IMR-90 (cell line): Measurements from ENCODE around the gene EMCN. TPM values are rescaled to one million over a fixed set of nuclear protein-coding genes. Genes with fewer than 3 reads are reported as not detected.

Experiments used
- ATAC-seq: fragments of 200-7000 bp; cut with Tn5 transposase; 2 replicates; pipeline ENCODE4 v1.9.1; 2020; ENCODE audit warnings: low read depth, mild to moderate bottlenecking, moderate library complexity
- BruUV-seq: library from RNA; stranded (reverse); fragments of 400-500 nt; replicated peaks from 2 replicates; lab custom pipeline; 2021; lab: Mats Ljungman, UMichigan
- CTCF ChIA-PET: fragments of 300-600 bp; formaldehyde crosslinking; extraction: SDS; loops from one replicate; lab custom pipeline; 2021; ENCODE audit warnings: antibody characterized with exemption; lab: Yijun Ruan, JAX
- POLR2A ChIA-PET: fragments of 300-600 bp; sonication (Branson Sonifier 250); formaldehyde crosslinking; loops from one replicate; lab custom pipeline; 2022; ENCODE audit warnings: antibody characterized with exemption; ENCODE audit not compliant: unreplicated experiment; lab: Charles Lee
- DNase-seq: peaks from one replicate; pipeline ENCODE4 v3.0.0; 2013
- H2AFZ ChIP-seq: replicated peaks from 2 replicates; pipeline ENCODE3; 2013; ENCODE audit warnings: low read length, mild to moderate bottlenecking; ENCODE audit not compliant: poor library complexity
- H2AK5ac ChIP-seq: 2 replicates; pipeline ENCODE4 v1.6.1; 2013; ENCODE audit warnings: low read depth, low read length, inconsistent platforms
- H2AK9ac ChIP-seq: replicated peaks from 2 replicates; pipeline ENCODE3; 2013; ENCODE audit warnings: mild to moderate bottlenecking, low read depth, low read length, moderate library complexity; ENCODE audit not compliant: poor library complexity
- H2BK120ac ChIP-seq: 2 replicates; pipeline ENCODE4 v1.6.1; 2013; ENCODE audit warnings: low read depth, low read length, inconsistent platforms
- H2BK15ac ChIP-seq: 3 replicates; pipeline ENCODE4 v1.6.1; 2013; ENCODE audit warnings: low read depth, low read length, inconsistent platforms
- H2BK20ac ChIP-seq: 2 replicates; pipeline ENCODE4 v1.6.1; 2013; ENCODE audit warnings: low read depth, mild to moderate bottlenecking, inconsistent platforms, low read length, moderate library complexity
- H2BK5ac ChIP-seq: 2 replicates; pipeline ENCODE4 v1.6.1; 2013; ENCODE audit warnings: mild to moderate bottlenecking, low read depth, low read length, inconsistent platforms; ENCODE audit not compliant: poor library complexity, severe bottlenecking
- H3K14ac ChIP-seq: replicated peaks from 2 replicates; pipeline ENCODE4 v1.6.1; 2013; ENCODE audit warnings: low read depth, low read length, inconsistent platforms
- H3K18ac ChIP-seq: 2 replicates; pipeline ENCODE4 v1.6.1; 2013; ENCODE audit warnings: low read depth, low read length, control low read depth
- H3K23ac ChIP-seq: 2 replicates; pipeline ENCODE4 v1.6.1; 2013; ENCODE audit warnings: low read depth, low read length, inconsistent platforms
- H3K27ac ChIP-seq: 2 replicates; pipeline ENCODE4 v1.5.1; 2013; ENCODE audit warnings: mild to moderate bottlenecking, control low read depth, low read length; ENCODE audit not compliant: insufficient read depth
- H3K27me3 ChIP-seq: 2 replicates; pipeline ENCODE4 v1.6.1; 2013; ENCODE audit warnings: low read length; ENCODE audit not compliant: control insufficient read depth, insufficient read depth
- H3K36me3 ChIP-seq: 2 replicates; pipeline ENCODE4 v1.6.1; 2013; ENCODE audit warnings: low read length, mixed read lengths; ENCODE audit not compliant: control insufficient read depth, insufficient read depth
- H3K4ac ChIP-seq: 2 replicates; pipeline ENCODE4 v1.6.1; 2013; ENCODE audit warnings: low read depth, low read length, inconsistent platforms
- H3K4me1 ChIP-seq: 2 replicates; pipeline ENCODE4 v1.6.1; 2013; ENCODE audit warnings: low read length, mixed read lengths; ENCODE audit not compliant: control insufficient read depth, insufficient read depth
- H3K4me2 ChIP-seq: 2 replicates; pipeline ENCODE4 v1.6.1; 2013; ENCODE audit warnings: low read depth, mild to moderate bottlenecking, control low read depth, low read length, moderate library complexity
- H3K4me3 ChIP-seq: 2 replicates; pipeline ENCODE4 v1.5.1; 2013; ENCODE audit warnings: low read depth, mild to moderate bottlenecking, control low read depth, low read length, moderate library complexity; ENCODE audit not compliant: insufficient read depth
- H3K56ac ChIP-seq: 2 replicates; pipeline ENCODE4 v1.6.1; 2013; ENCODE audit warnings: low read length, inconsistent platforms; ENCODE audit not compliant: insufficient read depth; ENCODE audit errors: extremely low read depth
- H3K79me1 ChIP-seq, 2 experiments: 2 replicates each; pipeline ENCODE4 v1.6.1; 2013; ENCODE audit warnings: low read length in 2 of 2, inconsistent platforms in 1 of 2, low read depth in 1 of 2
- H3K9ac ChIP-seq: 2 replicates; pipeline ENCODE4 v1.6.1; 2013; ENCODE audit warnings: low read depth, low read length, control low read depth
- H3K9me1 ChIP-seq: 2 replicates; pipeline ENCODE4 v1.6.1; 2013; ENCODE audit warnings: low read length, inconsistent platforms; ENCODE audit not compliant: insufficient read depth
- H3K9me3 ChIP-seq: 2 replicates; pipeline ENCODE4 v1.6.1; 2013; ENCODE audit warnings: low read length; ENCODE audit not compliant: control insufficient read depth, insufficient read depth
- H4K20me1 ChIP-seq: 2 replicates; pipeline ENCODE4 v1.6.1; 2013; ENCODE audit warnings: low read length, inconsistent platforms; ENCODE audit not compliant: insufficient read depth
- H4K5ac ChIP-seq: 2 replicates; pipeline ENCODE4 v1.6.1; 2013; ENCODE audit warnings: mild to moderate bottlenecking, low read depth, low read length, control low read depth
- H4K8ac ChIP-seq, 2 experiments: 2 replicates each; pipeline ENCODE4 v1.6.1; 2013; ENCODE audit warnings: low read depth in 2 of 2, low read length in 2 of 2, control low read depth in 1 of 2, inconsistent platforms in 1 of 2
- H4K91ac ChIP-seq: 2 replicates; pipeline ENCODE4 v1.6.1; 2013; ENCODE audit warnings: low read depth, low read length, inconsistent platforms; ENCODE audit not compliant: insufficient read depth
- CHD1 ChIP-seq: IDR thresholded peaks from 2 replicates; pipeline ENCODE4 v1.6.1; 2012; ENCODE audit warnings: low read depth, low read length, improper control_type of control experiment
- FOS ChIP-seq: fragments of 150-350 bp; IDR thresholded peaks from 2 replicates; pipeline ENCODE4 v1.6.1; 2016; ENCODE audit warnings: low read depth, low read length
- RAD21 ChIP-seq: IDR thresholded peaks from 2 replicates; pipeline ENCODE4 v1.6.1; 2012; ENCODE audit warnings: low read length, improper control_type of control experiment
- WGBS, 2 experiments: methylation state at CpG; one replicate each; pipeline versions ENCODE4 v1.1.5 to v1.1.7; 2013; ENCODE audit warnings: missing lambda C conversion rate in 2 of 2; ENCODE audit not compliant: insufficient read length in 1 of 2; ENCODE audit errors: extremely low coverage in 2 of 2; 5-methylcytosine and 5-hydroxymethylcytosine counted together
- dilution Hi-C: fragments of 300-500 bp; cut with HindIII; formaldehyde crosslinking; loops from one replicate; pipeline ENCODE4 v1.14.3; 2018; ENCODE audit warnings: low sequenced_read_pairs; ENCODE audit not compliant: unreplicated experiment
- in situ Hi-C: fragments of 300-500 bp; cut with MboI; formaldehyde crosslinking; loops from 3 replicates; pipeline ENCODE4 v1.14.3; 2019; ENCODE audit warnings: low sequenced_read_pairs, inconsistent platforms, mixed read lengths
- intact Hi-C: fragments of 100-400 bp; cut with micrococcal nuclease; formaldehyde crosslinking; loops from 2 replicates; pipeline ENCODE4 v1.10.0; 2022
- polyA plus RNA-seq, 3 experiments: library from polyadenylated mRNA; depleted of rRNA; stranded (reverse); fragments of >200 nt; gene quantifications; 2 replicates each; pipeline ENCODE4 v1.2.3, GENCODE V29; 2012; ENCODE audit warnings: low replicate concordance in 1 of 3
- total RNA-seq: library from RNA; depleted of rRNA; stranded (reverse); fragments of >200 nt; gene quantifications from 2 replicates; pipeline ENCODE4 v1.2.3, GENCODE V29; 2012
- TF ChIP-seq, protein P1 (sequence below): fragments of 150-350 bp; IDR thresholded peaks from 2 replicates; pipeline ENCODE4 v1.6.1; 2016; ENCODE audit warnings: low read depth, mild to moderate bottlenecking, low read length, moderate library complexity, borderline replicate concordance

The EMCN gene
- total and polyA plus RNA-seq, 2 of the 4 experiments (the other 2 are of a cell fraction) = not detected

GRCh38 chr4:100516225-100516624 lies 1.6 kb downstream of the EMCN start:
- no peak overlapping the region for H3K9ac ChIP-seq
- H2BK5ac ChIP-seq = no peak overlapping the region
- no peak for ATAC-seq
- dilution Hi-C loops (no loop called here), intact Hi-C loops (no loop called here), in situ Hi-C loops (no loop called here)
- no peak overlapping the region for H2AK9ac ChIP-seq
- H3K4me3 ChIP-seq = no peak overlapping the region
- H3K79me1 ChIP-seq = no peaks in the 10 kb centered on the region
- no peaks in the 10 kb centered on the region for H3K4me1 ChIP-seq
- no peak overlapping the region for H2BK15ac ChIP-seq
- DNase-seq = no peak
- H2AFZ ChIP-seq = no peak overlapping the region
- no peak overlapping the region for H4K5ac ChIP-seq
- H4K8ac ChIP-seq = no peak overlapping the region
- no peak overlapping the region for H3K56ac ChIP-seq
- no peak overlapping the region for H2BK20ac ChIP-seq
- TF ChIP-seq RAD21 (no peak), FOS (no peak), CHD1 (no peak)
- TF ChIP-seq, protein P1, sequence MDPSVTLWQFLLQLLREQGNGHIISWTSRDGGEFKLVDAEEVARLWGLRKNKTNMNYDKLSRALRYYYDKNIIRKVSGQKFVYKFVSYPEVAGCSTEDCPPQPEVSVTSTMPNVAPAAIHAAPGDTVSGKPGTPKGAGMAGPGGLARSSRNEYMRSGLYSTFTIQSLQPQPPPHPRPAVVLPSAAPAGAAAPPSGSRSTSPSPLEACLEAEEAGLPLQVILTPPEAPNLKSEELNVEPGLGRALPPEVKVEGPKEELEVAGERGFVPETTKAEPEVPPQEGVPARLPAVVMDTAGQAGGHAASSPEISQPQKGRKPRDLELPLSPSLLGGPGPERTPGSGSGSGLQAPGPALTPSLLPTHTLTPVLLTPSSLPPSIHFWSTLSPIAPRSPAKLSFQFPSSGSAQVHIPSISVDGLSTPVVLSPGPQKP = no peak
- ChIA-PET POLR2A (no interaction called here), CTCF (no interaction called here)
- H3K36me3 ChIP-seq = no peaks in the 10 kb centered on the region
- H3K4me2 ChIP-seq = no peak overlapping the region
- 90% methylated on average over 2 of the region's 7 CpGs; no CpG with 5 or more reads in 1 of the 2 experiments for WGBS, 2 experiments
- no peak overlapping the region for H2BK120ac ChIP-seq
- H3K4ac ChIP-seq = no peak overlapping the region
- H3K27me3 ChIP-seq = no peaks in the 10 kb centered on the region
- BruUV-seq = no TSS peak
- H3K18ac ChIP-seq = no peak overlapping the region
- no peak overlapping the region for H4K91ac ChIP-seq
- H3K9me1 ChIP-seq = no peaks in the 10 kb centered on the region
- H3K14ac ChIP-seq = no peak overlapping the region
- no peaks in the 10 kb centered on the region for H4K20me1 ChIP-seq
- no peak overlapping the region for H3K23ac ChIP-seq
- no peaks in the 10 kb centered on the region for H3K9me3 ChIP-seq
- no peak overlapping the region for H2AK5ac ChIP-seq
- H3K27ac ChIP-seq = no peak overlapping the region
